HepG2 (cell line): ENCODE results near the gene NF2. TPM values are rescaled to one million over a fixed set of nuclear protein-coding genes. Genes with fewer than 3 reads are reported as not detected.
A peak's percentile ranks its signal among the peaks of the same experiment; 100 is the strongest.

Experiments
- ATAC-seq: fragments of 200-7000 bp; cut with Tn5 transposase; 3 replicates; pipeline ENCODE4 v1.9.1; 2020; ENCODE audit warnings: mild to moderate bottlenecking, moderate library complexity
- BruUV-seq: library from RNA; stranded (reverse); fragments of 400-500 nt; replicated peaks from 2 replicates; lab custom pipeline; 2021; lab: Mats Ljungman, UMichigan
- CTCF ChIA-PET: fragments of 300-600 bp; formaldehyde crosslinking; extraction: SDS; loops from one replicate; lab custom pipeline; 2021; ENCODE audit warnings: low total read pairs, inconsistent platforms, low intra/inter-chr PET ratio; lab: Yijun Ruan, JAX
- POLR2A ChIA-PET: fragments of 350-600 bp; sonication (Branson Sonifier 250); formaldehyde crosslinking; loops from one replicate; lab custom pipeline; 2020; ENCODE audit warnings: antibody characterized with exemption, inconsistent platforms; lab: Yijun Ruan, JAX
- DNase-seq: peaks from one replicate; pipeline ENCODE4 v3.0.0-alpha.2; 2015; ENCODE audit warnings: low spot score
- FAIRE-seq: peaks from 3 replicates; lab custom pipeline; 2011; peaks lifted over from hg19 to GRCh38; lab: Jason Lieb, UNC
- H2AFZ ChIP-seq: one replicate; pipeline ENCODE4 v1.6.1; 2011; ENCODE audit warnings: low read length, inconsistent platforms
- H3K27ac ChIP-seq: fragments of 300-600 bp; 3 replicates; pipeline ENCODE4 v1.8.0; 2011; ENCODE audit warnings: mixed run types, mild to moderate bottlenecking, mixed read lengths, low read length, inconsistent platforms; ENCODE audit not compliant: insufficient read depth; ENCODE audit errors: extremely low read length
- H3K27me3 ChIP-seq, 2 experiments: fragments of 200-600 bp in 1 of 2; 2 replicates in 1 of 2; 3 replicates in 1 of 2; pipeline versions ENCODE4 v1.6.0 to v1.8.0; 2011; ENCODE audit warnings: low read length in 2 of 2, mild to moderate bottlenecking in 2 of 2, moderate library complexity in 2 of 2, inconsistent platforms in 1 of 2; ENCODE audit not compliant: insufficient read depth in 2 of 2, control insufficient read depth in 1 of 2
- H3K36me3 ChIP-seq, 2 experiments: fragments of 200-600 bp in 1 of 2; replicated peaks in 1 of 2; 2 replicates in 1 of 2; 3 replicates in 1 of 2; pipeline versions ENCODE4 v1.5.1 to v1.8.0; 2011; ENCODE audit warnings: low read length in 2 of 2, inconsistent platforms in 1 of 2; ENCODE audit not compliant: insufficient read depth in 2 of 2, control insufficient read depth in 1 of 2
- H3K4me1 ChIP-seq: 2 replicates; pipeline ENCODE4 v1.5.1; 2012; ENCODE audit warnings: low read length, inconsistent platforms; ENCODE audit not compliant: insufficient read depth
- H3K4me2 ChIP-seq: 2 replicates; pipeline ENCODE4 v1.6.0; 2011; ENCODE audit warnings: low read depth, low read length, inconsistent platforms
- H3K4me3 ChIP-seq, 3 experiments: fragments of 200-600 bp in 1 of 3; sonication (generic), shearing (Covaris generic) in 1 of 3; replicated peaks in 1 of 3; 2 replicates each; pipeline ENCODE4 v1.5.1; 2011 to 2016; ENCODE audit warnings: low read length in 3 of 3, inconsistent platforms in 2 of 3, low read depth in 2 of 3, mild to moderate bottlenecking in 2 of 3, control low read depth in 1 of 3, mixed read lengths in 1 of 3; ENCODE audit not compliant: insufficient read depth in 1 of 3
- H3K79me2 ChIP-seq: one replicate; pipeline ENCODE4 v1.6.1; 2011; ENCODE audit warnings: low read length, inconsistent platforms; ENCODE audit not compliant: insufficient read depth
- H3K9ac ChIP-seq: 2 replicates; pipeline ENCODE4 v1.6.0; 2011; ENCODE audit warnings: mild to moderate bottlenecking, low read depth, low read length, inconsistent platforms; ENCODE audit not compliant: insufficient read depth
- H3K9me3 ChIP-seq: 2 replicates; pipeline ENCODE4 v1.5.1; 2012; ENCODE audit warnings: mild to moderate bottlenecking, low read length
- H4K20me1 ChIP-seq: 2 replicates; pipeline ENCODE4 v1.6.0; 2011; ENCODE audit warnings: inconsistent platforms, mild to moderate bottlenecking, low read length, moderate library complexity; ENCODE audit not compliant: insufficient read depth
- FOXP1 ChIP-seq, 2 experiments: fragments of 450-650 bp in 1 of 2; IDR thresholded peaks; 2 replicates each; pipeline ENCODE4 v1.6.1; 2017 to 2018; ENCODE audit warnings: antibody characterized with exemption in 1 of 2
- HOXA5 ChIP-seq: sonication (generic); formaldehyde crosslinking; IDR thresholded peaks from 2 replicates; pipeline ENCODE4 v1.4.0; 2020; ENCODE audit warnings: missing genetic modification reagents
- KDM4B ChIP-seq: sonication (generic); formaldehyde crosslinking; IDR thresholded peaks from 2 replicates; pipeline ENCODE4 v1.4.0; 2020; ENCODE audit warnings: missing genetic modification reagents
- KDM5B ChIP-seq: sonication (generic); formaldehyde crosslinking; IDR thresholded peaks from 2 replicates; pipeline ENCODE4 v1.4.0; 2020; ENCODE audit warnings: missing genetic modification reagents, mild to moderate bottlenecking, borderline replicate concordance
- NFKBIZ ChIP-seq: IDR thresholded peaks from 2 replicates; pipeline ENCODE4 v1.6.1; 2018; ENCODE audit warnings: missing genetic modification reagents, missing compliant biosample characterization
- NR1H2 ChIP-seq: sonication (generic); formaldehyde crosslinking; IDR thresholded peaks from 2 replicates; pipeline ENCODE4 v1.8.1; 2022; ENCODE audit warnings: low read depth, missing genetic modification reagents, borderline replicate concordance
- ZBTB4 ChIP-seq: sonication (generic); formaldehyde crosslinking; IDR thresholded peaks from 2 replicates; pipeline ENCODE4 v1.4.0; 2020; ENCODE audit warnings: missing genetic modification reagents, mild to moderate bottlenecking, borderline replicate concordance
- ZC3H4 ChIP-seq: sonication (generic); formaldehyde crosslinking; IDR thresholded peaks from 2 replicates; pipeline ENCODE4 v1.4.0; 2020; ENCODE audit warnings: missing genetic modification reagents, borderline replicate concordance
- ZGPAT ChIP-seq: IDR thresholded peaks from 2 replicates; pipeline ENCODE4 v1.6.1; 2016; ENCODE audit warnings: mild to moderate bottlenecking
- ZIK1 ChIP-seq: sonication (generic); formaldehyde crosslinking; IDR thresholded peaks from 2 replicates; pipeline ENCODE4 v1.5.0; 2020; ENCODE audit warnings: mild to moderate bottlenecking, low read depth, missing genetic modification reagents, borderline replicate concordance
- ZNF878 ChIP-seq: sonication (generic); formaldehyde crosslinking; IDR thresholded peaks from 2 replicates; pipeline ENCODE4 v1.8.1; 2023; ENCODE audit warnings: mild to moderate bottlenecking, missing genetic modification reagents, moderate library complexity
- ZXDC ChIP-seq: sonication (generic); formaldehyde crosslinking; IDR thresholded peaks from 2 replicates; pipeline ENCODE4 v1.5.0; 2020; ENCODE audit warnings: mild to moderate bottlenecking, missing genetic modification reagents
- WGBS: methylation state at CpG from one replicate; pipeline ENCODE4 v1.1.6; 2017; ENCODE audit warnings: low lambda C conversion rate; 5-methylcytosine and 5-hydroxymethylcytosine counted together
- in situ Hi-C: cut with HindIII; loops from 2 replicates; pipeline ENCODE4 v1.10.0; 2017; ENCODE audit warnings: low pct_unique_long_range_greater_than_20kb; ENCODE audit not compliant: extremely low pct_ligation_motif_present
- intact Hi-C: fragments of 100-400 bp; cut with micrococcal nuclease; formaldehyde crosslinking; loops from one replicate; pipeline ENCODE4 v1.10.0; 2022; ENCODE audit not compliant: unreplicated experiment
- polyA plus RNA-seq, 8 experiments: library from polyadenylated mRNA; depleted of rRNA in 3 of 8; stranded (reverse) in 7 of 8; unstranded in 1 of 8; fragments of >200 nt; fragmentation: Illumina TruSeq in 4 of 8; extraction: Trizol in 4 of 8; gene quantifications; 2 replicates each; pipeline versions ENCODE4 v1.2.1 to v1.2.3, GENCODE V29; 2011 to 2016; ENCODE audit warnings: low read depth in 4 of 8, missing spikeins in 1 of 8, mixed read lengths in 1 of 8; ENCODE audit not compliant: insufficient read depth in 1 of 8
- total RNA-seq, 5 experiments: library from RNA; depleted of rRNA; stranded (reverse); fragments of >200 nt; fragmentation: Illumina TruSeq; extraction: Trizol; gene quantifications; 2 replicates each; pipeline ENCODE4 v1.2.3, GENCODE V29; 2016; ENCODE audit warnings: low read depth in 1 of 5

The NF2 gene
- total and polyA plus RNA-seq, 2 of the 13 experiments (the other 11 are each of a cell fraction or from before 2014, with no cell fraction given) = 9.3 to 33.3 TPM

GRCh38 chr22:29580200-29580810 lies 23.1 kb upstream of the NF2 start:
- Histone ChIP-seq H3K4me2 (peak overlapping the region; percentile 88), H4K20me1 (no peaks in the 10 kb centered on the region), H3K9me3 (no peaks in the 10 kb centered on the region), H3K27ac (peak overlapping the region; percentile 99), H3K36me3 (peaks cover 1 to 8% of the 10 kb centered on the region in 2 experiments; a peak in 2 of 5 replicates), H3K4me1 (peaks cover 82% of the 10 kb centered on the region), H3K79me2 (peaks cover 10% of the 10 kb centered on the region), H3K4me3 (peak overlapping the region; percentile 65 to 98 (median 83)), H3K9ac (peak overlapping the region; percentile 97), H2AFZ (no peak overlapping the region), H3K27me3 (no peaks in the 10 kb centered on the region; a peak in 1 of 5 replicates)
- peak; percentile 82 for FAIRE-seq
- in situ Hi-C loops = no loop called here
- ATAC-seq = peak; percentile 92
- intact Hi-C loops = loop anchor here (1.0 kb wide), 1 partner anchor 27 kb away; the partner anchor contains the start of gene THOC5
- ChIA-PET CTCF (interaction anchor here (0.8 kb wide), 1 partner anchor 8 kb away, joined by 3 read pairs; no protein-coding TSS in a partner anchor), POLR2A (interaction anchor here (0.6 to 3.0 kb wide), 12 partner anchors 9 to 205 kb away, joined by 3 to 95 read pairs (median 6); partner anchors contain the start of genes NF2 and THOC5)
- WGBS = 0% methylated on average over 4 of the region's 8 CpGs
- TSS peak; percentile 80 for BruUV-seq
- DNase-seq = peak; percentile 92
- TF ChIP-seq ZNF878 (peak; percentile 66; the same call in 1 of the 2 replicates), FOXP1 (IDR thresholded peaks at IDR 0.05) (no peak), FOXP1 (CRISPR knock-in tag; IDR thresholded peaks at IDR 0.05) (no peak), ZC3H4 (CRISPR knock-in tag) (peak; percentile 93), KDM4B (CRISPR knock-in tag) (peak; percentile 40; the same call in 1 of the 2 replicates), NFKBIZ (peak; percentile 4), ZGPAT (CRISPR knock-in tag) (peak; percentile 76; the same call in 1 of the 2 replicates), KDM5B (CRISPR knock-in tag) (peak; percentile 83; the same call in 1 of the 2 replicates), HOXA5 (CRISPR knock-in tag) (no peak), NR1H2 (peak; percentile 81; the same call in 1 of the 2 replicates), ZIK1 (CRISPR knock-in tag) (peak; percentile 81), ZXDC (CRISPR knock-in tag) (0 out of 2 replicates have a peak, but pooled peaks have one; percentile 52), ZBTB4 (CRISPR knock-in tag) (0 out of 2 replicates have a peak, but pooled peaks have one; percentile 33)
